ENCODE data around the gene NAT16. TPM values are rescaled to one million over a fixed set of nuclear protein-coding genes. Genes with fewer than 3 reads are reported as not detected.

The NAT16 gene
- total and polyA plus RNA-seq, 10 of the 15 experiments (the other 5 are each of a cell fraction or from before 2014, with no cell fraction given), result not detected

DNA sequence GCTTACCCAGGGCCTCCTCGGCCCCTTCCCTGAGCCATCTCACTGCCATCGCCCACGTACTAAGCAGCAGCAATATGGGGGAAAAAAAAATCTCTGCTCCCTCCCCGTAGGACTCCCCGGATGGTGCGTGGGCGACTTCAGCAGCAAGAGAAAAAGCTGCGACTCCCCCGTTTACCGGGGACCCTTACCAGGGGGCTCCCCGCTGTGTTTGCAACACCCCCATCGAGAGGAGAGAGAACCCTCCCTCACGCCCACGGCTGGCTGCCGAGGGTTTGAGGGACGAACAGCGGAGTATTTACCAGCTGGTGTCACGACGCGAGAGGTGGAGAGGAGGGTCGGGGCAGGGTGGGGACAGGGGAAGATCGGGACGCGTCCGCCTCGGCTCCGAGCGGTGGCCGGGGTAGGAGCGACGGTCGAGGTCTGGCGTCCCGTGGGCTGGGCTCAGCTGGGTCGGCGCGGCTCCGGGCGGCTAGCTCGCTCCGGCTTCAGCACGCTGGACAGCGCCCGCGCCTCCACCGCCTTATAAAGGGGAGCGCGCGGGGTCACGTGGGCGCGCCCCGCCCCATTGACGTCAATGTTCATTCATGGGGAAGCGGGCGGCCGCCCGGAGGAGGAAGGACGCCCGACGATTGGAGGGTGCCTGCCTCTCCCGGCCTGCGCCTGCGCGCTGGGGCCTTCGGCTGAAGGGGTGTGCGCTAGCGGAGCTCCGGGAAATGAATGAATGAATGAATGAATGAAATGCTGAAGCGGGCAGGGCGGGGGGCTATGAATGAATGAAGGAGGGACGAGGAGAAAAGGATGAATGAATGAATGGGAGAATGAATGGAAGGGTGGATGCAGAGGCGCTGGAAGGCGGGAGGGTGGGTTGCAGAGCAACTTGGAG, 14.8 kb downstream of the NAT16 start, which contains the start of gene VGF (continued):
- no peak for TF ChIP-seq NFIC (IDR thresholded peaks at IDR 0.05; ENCODE audit: low read depth, low read length)
- no peak for TF ChIP-seq RBBP5 (conservative IDR thresholded peaks at IDR 0.05)
- TF ChIP-seq NFXL1 (IDR thresholded peaks at IDR 0.05; ENCODE audit: borderline replicate concordance), result no peak
- TF ChIP-seq YBX1 (IDR thresholded peaks at IDR 0.05), result no peak
- TF ChIP-seq STAT3 (IDR thresholded peaks at IDR 0.05; ENCODE audit: low read depth, low read length), result no peak
- no peak for TF ChIP-seq ZNF592 (IDR thresholded peaks at IDR 0.05)
- no peak for TF ChIP-seq TCF7 (IDR thresholded peaks at IDR 0.05; ENCODE audit: borderline replicate concordance)
- peak; percentile 72; the same call in 1 of the 2 replicates for TF ChIP-seq ATF3 (IDR thresholded peaks at IDR 0.05; ENCODE audit: borderline replicate concordance, extremely low read depth, low read depth, low read length)
- TF ChIP-seq CHD4 (IDR thresholded peaks at IDR 0.05), result no peak
- TF ChIP-seq JUND (IDR thresholded peaks at IDR 0.05; ENCODE audit: low read depth, low read length), result no peak
- TF ChIP-seq TAF1 (IDR thresholded peaks at IDR 0.05; ENCODE audit: borderline replicate concordance, low read depth, low read length), result no peak
- TF ChIP-seq CUX1 (IDR thresholded peaks at IDR 0.05; ENCODE audit: insufficient replicate concordance, low read depth, low read length), result no peak
- 0 out of 2 replicates have a peak, but pooled peaks have one; percentile 44 for TF ChIP-seq YY1 (IDR thresholded peaks at IDR 0.05; ENCODE audit: low read depth, low read length)
- TF ChIP-seq HCFC1 (IDR thresholded peaks at IDR 0.05; ENCODE audit: low read length), result peak; percentile 19; the same call in 1 of the 2 replicates
- TF ChIP-seq BHLHE40 (IDR thresholded peaks at IDR 0.05; ENCODE audit: borderline replicate concordance in 1 of 2, low read depth in 2 of 2, low read length in 1 of 2), result peak; percentile 77 to 93
- TF ChIP-seq KLF5 (IDR thresholded peaks at IDR 0.05; ENCODE audit: partially characterized antibody), result no peak
- TF ChIP-seq, protein P1, sequence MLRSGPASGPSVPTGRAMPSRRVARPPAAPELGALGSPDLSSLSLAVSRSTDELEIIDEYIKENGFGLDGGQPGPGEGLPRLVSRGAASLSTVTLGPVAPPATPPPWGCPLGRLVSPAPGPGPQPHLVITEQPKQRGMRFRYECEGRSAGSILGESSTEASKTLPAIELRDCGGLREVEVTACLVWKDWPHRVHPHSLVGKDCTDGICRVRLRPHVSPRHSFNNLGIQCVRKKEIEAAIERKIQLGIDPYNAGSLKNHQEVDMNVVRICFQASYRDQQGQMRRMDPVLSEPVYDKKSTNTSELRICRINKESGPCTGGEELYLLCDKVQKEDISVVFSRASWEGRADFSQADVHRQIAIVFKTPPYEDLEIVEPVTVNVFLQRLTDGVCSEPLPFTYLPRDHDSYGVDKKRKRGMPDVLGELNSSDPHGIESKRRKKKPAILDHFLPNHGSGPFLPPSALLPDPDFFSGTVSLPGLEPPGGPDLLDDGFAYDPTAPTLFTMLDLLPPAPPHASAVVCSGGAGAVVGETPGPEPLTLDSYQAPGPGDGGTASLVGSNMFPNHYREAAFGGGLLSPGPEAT (IDR thresholded peaks at IDR 0.05; ENCODE audit: low read depth), result no peak
- TF ChIP-seq ZBED1 (IDR thresholded peaks at IDR 0.05; ENCODE audit: borderline replicate concordance), result no peak

Data from GM12878 (cell line).